HCT116 (cell line): ENCODE measurements around the gene ST3GAL3. TPM values are rescaled to one million over a fixed set of nuclear protein-coding genes. Genes with fewer than 3 reads are reported as not detected.

ENCODE experiments used
- ATAC-seq: fragments of 200-7000 bp; cut with Tn5 transposase; 2 replicates; pipeline ENCODE4 v1.9.1; 2020; ENCODE audit warnings: mild to moderate bottlenecking, moderate library complexity
- BruUV-seq: library from RNA; stranded (reverse); fragments of 400-500 nt; replicated peaks from 2 replicates; lab custom pipeline; 2021; lab: Mats Ljungman, UMichigan
- CTCF ChIA-PET: fragments of 300-600 bp; sonication (Branson Sonifier 250); formaldehyde crosslinking; loops from one replicate; lab custom pipeline; 2021; ENCODE audit warnings: antibody characterized with exemption; lab: Charles Lee
- POLR2A ChIA-PET: fragments of 300-600, 350-600 bp; sonication (Branson Sonifier 250); formaldehyde crosslinking; loops from one replicate; lab custom pipeline; 2021; ENCODE audit warnings: antibody characterized with exemption; lab: Charles Lee
- RAD21 ChIA-PET, 2 experiments: fragments of 300-600 bp; sonication (Branson Sonifier 250); formaldehyde crosslinking; loops; one replicate each; lab custom pipeline; 2023; ENCODE audit warnings: low total read pairs in 2 of 2; ENCODE audit not compliant: uncharacterized antibody in 2 of 2, unreplicated experiment in 2 of 2, low non-redundant PET in 1 of 2; lab: Charles Lee
- DNase-seq: peaks from one replicate; pipeline ENCODE4 v3.0.0-alpha.2; 2010; ENCODE audit warnings: low read depth, low spot score
- H2AFZ ChIP-seq: fragments of 200-600 bp; shearing (Covaris generic), sonication (generic); 2 replicates; pipeline ENCODE4 v1.6.1; 2017; ENCODE audit warnings: low read depth, mixed run types, mixed read lengths, antibody characterized with exemption, low read length; ENCODE audit not compliant: poor library complexity, severe bottlenecking
- H3K27ac ChIP-seq: 2 replicates; pipeline ENCODE4 v1.5.1; 2012; ENCODE audit warnings: low read depth, low read length
- H3K27me3 ChIP-seq: fragments of 200-600 bp; sonication (generic); 2 replicates; pipeline ENCODE4 v1.6.1; 2016; ENCODE audit warnings: mixed run types, low read length, mixed read lengths; ENCODE audit not compliant: insufficient read depth
- H3K36me3 ChIP-seq, 2 experiments: fragments of 200-500 bp in 1 of 2; fragments of 200-600 bp in 1 of 2; sonication (Bioruptor generic) in 1 of 2; sonication (generic) in 1 of 2; 2 replicates each; pipeline versions ENCODE4 v1.5.1 to v1.6.1; 2014 to 2016; ENCODE audit warnings: low read length in 2 of 2, inconsistent platforms in 1 of 2, mixed read lengths in 1 of 2, mixed run types in 1 of 2; ENCODE audit not compliant: insufficient read depth in 2 of 2, control insufficient read depth in 1 of 2
- H3K4me1 ChIP-seq, 2 experiments: fragments of 200-600 bp in 1 of 2; sonication (generic) in 1 of 2; 2 replicates each; pipeline versions ENCODE4 v1.5.1 to v1.6.1; 2012 to 2017; ENCODE audit warnings: low read length in 2 of 2, inconsistent platforms in 1 of 2, mild to moderate bottlenecking in 1 of 2, mixed read lengths in 1 of 2, mixed run types in 1 of 2, moderate library complexity in 1 of 2; ENCODE audit not compliant: insufficient read depth in 2 of 2, control insufficient read depth in 1 of 2
- H3K4me2 ChIP-seq: fragments of 200-600 bp; sonication (generic); 2 replicates; pipeline ENCODE4 v1.6.1; 2017; ENCODE audit warnings: mixed run types, low read length, mixed read lengths
- H3K4me3 ChIP-seq, 2 experiments: fragments of 200-600 bp in 1 of 2; sonication (generic) in 1 of 2; replicated peaks in 1 of 2; 2 replicates each; pipeline ENCODE4 v1.5.1; 2011 to 2016; ENCODE audit warnings: low read length in 2 of 2, control low read depth in 1 of 2, low read depth in 1 of 2, mild to moderate bottlenecking in 1 of 2, mixed read lengths in 1 of 2, mixed run types in 1 of 2
- H3K79me2 ChIP-seq: fragments of 200-600 bp; sonication (generic); 2 replicates; pipeline ENCODE4 v1.6.1; 2017; ENCODE audit warnings: mild to moderate bottlenecking, mixed run types, low read length, moderate library complexity, mixed read lengths; ENCODE audit not compliant: insufficient read depth
- H3K9ac ChIP-seq: fragments of 200-600 bp; sonication (generic); 2 replicates; pipeline ENCODE4 v1.6.1; 2016; ENCODE audit warnings: low read length, mixed read lengths
- H3K9me2 ChIP-seq: fragments of 200-600 bp; sonication (generic), shearing (Covaris generic); 2 replicates; pipeline ENCODE4 v1.6.1; 2017; ENCODE audit warnings: mixed run types, mild to moderate bottlenecking, moderate library complexity; ENCODE audit not compliant: insufficient read depth
- H3K9me3 ChIP-seq, 2 experiments: fragments of 200-500 bp in 1 of 2; fragments of 200-600 bp in 1 of 2; sonication (Bioruptor generic) in 1 of 2; sonication (generic) in 1 of 2; 2 replicates each; pipeline ENCODE4 v1.6.1; 2014 to 2017; ENCODE audit warnings: low read length in 2 of 2, mixed read lengths in 2 of 2, inconsistent platforms in 1 of 2, low read depth in 1 of 2, mild to moderate bottlenecking in 1 of 2, mixed run types in 1 of 2, moderate library complexity in 1 of 2; ENCODE audit not compliant: control insufficient read depth in 1 of 2, insufficient read depth in 1 of 2
- H4K20me1 ChIP-seq: fragments of 200-600 bp; sonication (generic), shearing (Covaris generic); 2 replicates; pipeline ENCODE4 v1.6.1; 2017; ENCODE audit warnings: mixed run types, mild to moderate bottlenecking, moderate library complexity; ENCODE audit not compliant: insufficient read depth
- ATF3 ChIP-seq: IDR thresholded peaks from 2 replicates; pipeline ENCODE4 v1.6.1; 2012
- CBX3 ChIP-seq: IDR thresholded peaks from 2 replicates; pipeline ENCODE4 v1.6.1; 2012; ENCODE audit warnings: low read depth
- CTCF ChIP-seq, 3 experiments: fragments of 200-600 bp in 1 of 3; sonication (generic) in 1 of 3; IDR thresholded peaks in 2 of 3; conservative IDR thresholded peaks in 1 of 3; 2 replicates each; pipeline ENCODE4 v1.5.1; 2012 to 2017; ENCODE audit warnings: low read depth in 2 of 3, low read length in 2 of 3, antibody characterized with exemption in 1 of 3, borderline replicate concordance in 1 of 3, control low read depth in 1 of 3, mild to moderate bottlenecking in 1 of 3, mixed read lengths in 1 of 3, mixed run types in 1 of 3, moderate library complexity in 1 of 3; ENCODE audit not compliant: insufficient read depth in 1 of 3
- ELF1 ChIP-seq: IDR thresholded peaks from 2 replicates; pipeline ENCODE4 v1.6.1; 2012; ENCODE audit warnings: low read depth, borderline replicate concordance
- EZH2 ChIP-seq: fragments of 200-600 bp; sonication (generic); IDR thresholded peaks from 2 replicates; pipeline ENCODE4 v1.6.1; 2017; ENCODE audit warnings: antibody characterized with exemption, mixed run types
- FOSL1 ChIP-seq: IDR thresholded peaks from 2 replicates; pipeline ENCODE4 v1.6.1; 2012; ENCODE audit warnings: low read depth
- JUND ChIP-seq: IDR thresholded peaks from 2 replicates; pipeline ENCODE4 v1.6.1; 2012
- MAX ChIP-seq: IDR thresholded peaks from 2 replicates; pipeline ENCODE4 v1.6.1; 2012
- POLR2A ChIP-seq: IDR thresholded peaks from 2 replicates; pipeline ENCODE4 v1.7.0; 2011; ENCODE audit warnings: borderline replicate concordance; ENCODE audit not compliant: insufficient read depth, insufficient read length; ENCODE audit errors: extremely low read depth
- REST ChIP-seq: IDR thresholded peaks from 2 replicates; pipeline ENCODE4 v1.6.1; 2012; ENCODE audit warnings: low read depth
- SIN3A ChIP-seq: IDR thresholded peaks from 2 replicates; pipeline ENCODE4 v1.6.1; 2012; ENCODE audit warnings: low read depth
- SP1 ChIP-seq: IDR thresholded peaks from 2 replicates; pipeline ENCODE4 v1.6.1; 2012; ENCODE audit warnings: low read depth
- TCF7L2 ChIP-seq: IDR thresholded peaks from 2 replicates; pipeline ENCODE4 v1.7.0; 2011; ENCODE audit warnings: borderline replicate concordance, inconsistent platforms; ENCODE audit not compliant: insufficient read depth, insufficient read length; ENCODE audit errors: extremely low read depth
- ZBTB33 ChIP-seq: IDR thresholded peaks from 2 replicates; pipeline ENCODE4 v1.6.1; 2011; ENCODE audit warnings: mild to moderate bottlenecking, low read length, moderate library complexity; ENCODE audit not compliant: insufficient replicate concordance; ENCODE audit errors: extremely low read depth
- ZFX ChIP-seq: fragments of 450-650 bp; IDR thresholded peaks from 2 replicates; pipeline ENCODE4 v1.6.1; 2017
- ZNF274 ChIP-seq: fragments of 200-500 bp; sonication (Bioruptor generic); IDR thresholded peaks from 2 replicates; pipeline ENCODE4 v1.6.1; 2014; ENCODE audit warnings: mild to moderate bottlenecking, low read depth, low read length, inconsistent platforms
- intact Hi-C: fragments of 100-400 bp; cut with micrococcal nuclease; formaldehyde crosslinking; loops from 2 replicates; pipeline ENCODE4 v1.10.0; 2022
- total RNA-seq: library from RNA; stranded (reverse); gene quantifications from one replicate; pipeline ENCODE4 v1.2.1, GENCODE V29; 2021; ENCODE audit not compliant: unreplicated experiment

ST3GAL3 gene
- total RNA-seq, 1 experiment from 2014 or later, result 7.2 TPM

GRCh38 chr1:43932786-43933385, 225.6 kb downstream of the ST3GAL3 start:
- no peak for DNase-seq
- TF ChIP-seq JUND (no peak), ZBTB33 (no peak), TCF7L2 (no peak), ZNF274 (no peak), ZFX (no peak), POLR2A (no peak), SP1 (no peak), MAX (no peak), CTCF (IDR thresholded peaks at IDR 0.05 in 2 of 3, conservative IDR thresholded peaks at IDR 0.05 in 1 of 3; ENCODE audit: borderline replicate concordance in 1 of 3, insufficient read depth in 1 of 3, low read depth in 2 of 3, low read length in 2 of 3) (no peak), SIN3A (no peak), CBX3 (no peak), EZH2 (no peak), ELF1 (no peak), REST (no peak), ATF3 (no peak), FOSL1 (no peak)
- TF ChIP-seq, all 23 proteins: peak for 0
- H4K20me1 ChIP-seq, result no peaks in the 10 kb centered on the region
- peak overlapping the region; percentile 75 to 77 for H3K4me3 ChIP-seq
- H3K27ac ChIP-seq, result peak overlapping the region; percentile 71
- TSS peak; percentile 54 for BruUV-seq
- CTCF ChIA-PET, result interaction anchor here (0.7 to 12.2 kb wide), 8 partner anchors 13 to 403 kb away, joined by 4 to 479 read pairs (median 16); partner anchors contain the start of genes IPO13 and PTPRF
- no peaks in the 10 kb centered on the region for H3K9me3 ChIP-seq
- no peaks in the 10 kb centered on the region for H3K27me3 ChIP-seq
- H3K4me1 ChIP-seq, result peaks cover 37 to 78% of the 10 kb centered on the region in 2 experiments
- H3K4me2 ChIP-seq, result peak overlapping the region; percentile 92
- RAD21 ChIA-PET, result interaction anchor here (0.5 to 3.6 kb wide), 3 partner anchors 75 to 168 kb away, joined by 3 to 109 read pairs (median 85); no protein-coding TSS in a partner anchor
- intact Hi-C loops, result loop anchor here (5.0 kb wide), 3 partner anchors 96 to 406 kb away; no protein-coding TSS in a partner anchor
- H3K9me2 ChIP-seq, result no peaks in the 10 kb centered on the region
- ATAC-seq, result peak; percentile 0; the same call in 1 of the 2 replicates
- POLR2A ChIA-PET, result interaction anchor here (1.3 to 2.7 kb wide), 5 partner anchors 12 to 283 kb away, joined by 3 to 45 read pairs (median 3); partner anchors contain the start of genes KDM4A and ST3GAL3
- H3K36me3 ChIP-seq, result 0 out of 4 replicates have a peak, but pooled peaks cover 0 to 10% of the 10 kb centered on the region in 2 experiments
- peaks cover 9% of the 10 kb centered on the region; the same call in 1 of the 2 replicates for H3K79me2 ChIP-seq
- H3K9ac ChIP-seq, result peak overlapping the region; percentile 80
- no peak overlapping the region for H2AFZ ChIP-seq
